ENCODE data around the gene ABCA1.
"Not testable (repeated sequence)": the region's sequence is repeated elsewhere in the genome, so short reads cannot be mapped to it uniquely, and the experiment has no call there.

Gene ABCA1

DNA sequence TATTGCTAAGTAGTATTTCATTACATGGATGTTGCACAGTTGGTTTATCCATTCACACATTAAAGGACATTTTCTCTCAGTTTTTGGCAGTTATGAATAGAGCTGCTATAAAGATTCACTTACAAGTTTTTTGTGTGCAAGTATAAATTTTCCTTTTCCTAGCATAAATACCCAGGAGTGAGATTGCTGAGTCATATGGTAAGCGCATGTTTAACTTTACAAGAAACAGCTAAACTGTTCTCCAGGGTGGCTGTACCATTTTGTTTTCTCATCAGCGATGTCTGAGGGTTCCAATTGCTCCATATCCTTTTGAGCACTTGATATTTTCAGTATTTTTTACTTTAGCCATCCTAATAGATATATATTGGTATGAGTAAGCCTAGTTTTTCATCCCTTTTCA, 16.4 kb upstream of the ABCA1 start:
- DNase-seq: peak; percentile 37

DNA sequence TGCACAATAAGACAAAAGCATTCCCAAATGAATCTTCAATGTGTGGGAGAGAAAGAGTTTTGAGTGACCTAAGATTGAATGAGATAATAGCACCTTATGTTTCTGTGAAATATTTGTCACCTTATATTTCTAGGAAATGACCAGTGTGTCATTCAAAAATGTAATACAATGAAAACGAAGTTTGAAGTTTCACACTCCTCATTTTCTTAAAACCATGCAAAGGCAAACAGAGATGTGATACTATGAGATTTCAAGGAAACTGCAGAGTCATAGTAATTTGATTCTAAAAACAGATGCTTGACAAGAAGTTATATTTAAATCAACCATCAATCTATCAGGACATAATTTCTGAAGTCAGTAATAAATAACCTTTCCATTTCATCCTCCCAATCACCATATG, 13.6 kb upstream of the ABCA1 start:
- no peak for DNase-seq

DNA sequence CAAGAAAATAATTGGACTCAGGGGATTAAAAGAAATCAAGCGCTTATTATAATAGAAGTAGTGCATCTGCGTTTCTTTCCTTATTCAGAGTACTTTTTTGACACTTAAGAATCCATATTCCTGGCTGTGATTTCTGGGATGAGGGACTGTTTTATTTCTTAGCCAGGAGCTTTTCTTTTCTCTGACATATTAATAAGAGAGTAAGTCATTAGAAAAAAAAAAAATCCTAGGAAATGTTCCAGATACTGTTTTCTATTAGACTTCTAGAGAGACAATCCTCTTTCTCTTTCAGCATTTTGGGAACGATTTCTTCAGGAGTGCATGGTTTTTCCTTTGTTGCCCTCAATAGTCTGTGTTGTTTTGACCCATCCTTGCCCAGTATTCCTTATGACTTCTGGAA, 8.3 kb upstream of the ABCA1 start:
- DNase-seq: no peak

DNA sequence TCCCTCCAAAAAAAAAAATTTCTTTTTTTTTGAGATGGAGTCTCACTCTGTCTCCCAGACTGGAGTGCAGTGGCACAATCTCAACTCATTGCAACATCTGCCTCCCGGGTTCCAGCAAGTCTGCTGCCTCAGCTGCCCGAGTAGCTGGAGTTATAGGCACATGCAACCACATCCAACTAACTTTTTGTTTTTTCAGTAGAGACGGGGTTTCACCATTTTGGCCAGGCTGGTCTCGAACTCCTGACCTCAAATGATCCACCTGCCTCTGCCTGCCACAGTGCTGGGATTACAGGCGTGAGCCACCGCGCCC, 7.5 kb upstream of the ABCA1 start:
- not testable (repeated sequence) for DNase-seq

DNA sequence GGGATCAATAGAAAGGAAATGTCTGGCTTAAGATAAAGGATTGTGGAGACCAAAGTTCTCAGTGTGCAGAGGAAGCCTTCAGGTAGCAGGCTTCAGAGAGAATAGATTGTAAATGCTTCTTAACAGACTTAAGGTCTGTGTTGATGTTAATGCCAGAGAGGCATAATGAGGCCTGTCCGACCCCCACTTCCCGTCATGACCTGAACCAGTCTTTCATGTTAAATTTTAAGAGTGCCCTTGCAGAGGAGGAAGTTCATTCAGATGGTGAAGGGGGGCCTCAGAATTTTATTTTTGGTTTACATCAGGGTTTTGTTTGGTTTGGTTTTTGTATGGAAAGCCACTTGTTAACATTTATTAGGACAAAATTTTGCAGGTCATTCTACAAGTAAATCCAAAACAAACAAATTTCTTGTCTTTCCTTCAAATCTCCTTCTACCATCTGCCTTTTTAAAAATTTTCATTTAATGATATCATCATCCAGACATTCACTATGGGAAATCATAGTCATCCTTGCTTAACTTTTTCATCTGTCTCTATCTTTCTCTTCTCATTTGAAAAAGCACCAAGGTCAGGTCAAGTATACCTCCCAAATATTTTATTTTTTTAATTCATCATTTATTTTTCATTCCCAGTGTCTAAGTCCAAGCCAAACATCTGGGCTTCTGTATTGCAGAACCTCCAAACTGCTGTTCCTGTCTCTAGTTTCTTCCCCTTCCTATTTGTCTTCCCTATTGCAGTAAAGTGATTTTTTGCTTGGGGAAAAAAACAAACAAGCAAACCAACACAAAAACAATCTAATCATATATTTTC, 6.9 kb upstream of the ABCA1 start:
- DNase-seq: peak; percentile 26

DNA sequence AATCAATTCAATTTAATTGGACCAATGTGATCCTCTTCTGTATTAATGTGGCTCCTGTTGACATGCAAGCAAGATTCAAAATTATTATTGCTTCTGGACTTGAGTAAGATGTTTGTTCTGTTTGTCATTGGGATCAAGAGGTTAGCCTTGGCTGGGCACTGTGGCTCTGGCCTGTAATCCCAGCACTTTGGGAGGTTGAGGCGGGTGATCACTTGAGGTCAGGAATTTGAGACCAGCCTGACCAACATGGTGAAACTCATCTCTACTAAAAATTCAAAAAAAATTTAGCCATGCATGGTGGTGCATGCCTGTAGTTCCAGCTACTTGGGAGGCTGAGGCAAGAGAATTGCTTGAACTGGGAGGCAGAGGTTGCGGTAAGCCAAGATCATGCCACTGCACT, 5.1 kb upstream of the ABCA1 start:
- DNase-seq: not testable (repeated sequence)

DNA sequence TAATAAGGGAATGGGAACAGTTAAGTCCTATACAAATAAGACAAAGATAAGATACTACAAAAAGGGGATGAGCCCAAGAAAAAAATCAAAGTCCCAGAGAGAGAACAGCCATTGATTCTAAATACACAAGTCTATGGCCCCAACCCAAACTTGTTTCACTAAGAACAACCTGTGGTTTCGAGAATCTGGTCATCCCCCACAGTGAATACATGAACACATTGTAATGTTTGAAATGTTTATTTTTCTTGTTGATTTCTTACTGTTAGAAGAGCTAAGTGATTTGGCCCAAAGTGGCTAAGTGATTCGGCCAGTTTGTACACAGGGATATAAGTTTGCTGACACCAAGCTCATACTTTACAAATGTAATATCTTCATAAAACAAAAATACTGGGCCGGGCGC, 3.3 kb upstream of the ABCA1 start:
- DNase-seq: no peak

DNA sequence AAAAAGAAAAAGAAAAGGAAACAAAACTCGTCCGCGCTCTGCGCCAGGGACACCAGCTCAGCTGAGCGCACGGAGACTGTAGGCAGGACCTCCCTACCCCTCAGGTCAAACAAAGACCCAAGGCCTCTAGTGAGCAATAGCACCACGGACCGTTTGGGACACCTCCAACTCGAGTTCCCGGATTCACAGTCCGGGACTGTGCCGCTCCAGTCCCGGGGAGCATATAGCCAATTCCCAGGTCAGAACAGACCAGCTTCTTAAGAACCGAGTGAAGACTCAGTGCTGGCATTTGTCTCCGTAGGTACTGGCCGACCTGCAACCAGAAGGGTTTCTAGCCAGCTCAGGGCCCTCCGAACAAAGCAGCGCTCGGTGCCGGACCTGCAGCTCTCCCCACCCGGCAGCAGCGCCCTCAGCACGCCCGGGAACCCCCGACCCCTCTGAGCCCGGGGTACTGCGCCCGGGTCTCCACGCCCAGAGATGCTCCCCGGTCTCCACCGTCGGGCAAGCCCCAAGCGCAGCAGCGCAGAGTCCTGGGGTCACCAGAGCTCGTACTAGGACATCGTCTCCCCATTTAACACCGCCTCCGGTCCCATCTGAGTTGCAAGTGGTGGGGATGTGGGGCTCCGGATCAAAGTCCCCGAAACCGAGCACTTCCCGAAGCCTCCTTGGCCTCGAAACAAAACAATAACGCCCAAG, 591 bp downstream of the ABCA1 start:
- peak; percentile 50 for DNase-seq

DNA sequence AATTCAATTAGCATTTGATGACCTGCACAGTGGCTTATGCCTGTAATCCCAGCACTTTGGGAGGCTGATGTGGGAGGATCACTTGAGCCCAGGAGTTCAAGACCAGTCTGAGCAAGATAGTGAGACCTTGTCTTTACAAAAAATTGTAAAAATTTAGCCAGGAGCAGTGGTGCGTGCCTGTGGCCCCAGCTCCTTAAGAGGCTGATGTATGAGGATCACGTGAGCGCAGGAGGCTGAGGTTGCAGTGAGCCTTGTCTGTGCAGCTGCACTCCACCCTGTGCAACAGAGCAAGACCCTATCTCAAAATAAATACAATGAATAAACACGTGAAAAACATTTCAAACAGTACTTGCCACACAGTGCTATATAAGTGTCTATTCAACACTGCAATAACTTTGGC, 4.2 kb downstream of the ABCA1 start:
- no peak for DNase-seq

DNA sequence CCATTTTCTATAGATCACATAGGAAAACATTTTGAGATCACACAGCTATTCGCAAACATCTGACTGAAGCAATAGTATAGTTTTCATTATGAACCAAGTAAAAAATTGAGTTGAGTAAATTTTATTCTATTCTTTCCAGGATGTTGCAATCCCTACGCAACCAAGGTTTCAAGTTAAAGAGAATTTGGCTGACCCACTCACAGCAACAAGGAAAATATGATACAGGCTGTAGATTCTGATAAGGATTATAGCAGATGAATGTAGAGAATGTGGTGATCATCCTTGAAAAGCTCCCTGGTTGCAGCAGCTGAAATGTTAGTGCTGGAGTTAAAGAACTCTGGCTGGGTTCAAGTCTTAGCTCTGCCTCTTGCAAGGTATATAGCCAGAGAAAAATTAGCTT, 4.7 kb downstream of the ABCA1 start:
- DNase-seq: peak; percentile 78

DNA sequence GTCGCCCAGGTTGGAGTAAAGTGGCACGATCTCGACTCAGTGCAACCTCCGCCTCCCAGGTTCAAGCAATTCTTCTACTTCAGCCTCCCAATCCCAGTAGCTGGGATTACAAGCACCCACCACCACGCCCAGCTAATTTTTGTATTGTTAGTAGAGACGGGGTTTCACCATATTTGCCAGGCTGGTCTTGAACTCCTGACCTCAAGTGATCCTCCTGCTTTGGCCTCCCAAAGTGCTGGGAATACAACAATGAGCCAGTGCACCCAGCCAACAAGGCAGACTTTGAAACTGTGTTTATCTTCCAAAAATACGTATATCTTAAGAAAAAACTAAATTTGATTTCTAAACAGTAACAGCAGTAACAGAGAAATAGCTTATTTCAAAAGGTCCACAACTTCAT, 5.2 kb downstream of the ABCA1 start:
- DNase-seq: not testable (repeated sequence)

DNA sequence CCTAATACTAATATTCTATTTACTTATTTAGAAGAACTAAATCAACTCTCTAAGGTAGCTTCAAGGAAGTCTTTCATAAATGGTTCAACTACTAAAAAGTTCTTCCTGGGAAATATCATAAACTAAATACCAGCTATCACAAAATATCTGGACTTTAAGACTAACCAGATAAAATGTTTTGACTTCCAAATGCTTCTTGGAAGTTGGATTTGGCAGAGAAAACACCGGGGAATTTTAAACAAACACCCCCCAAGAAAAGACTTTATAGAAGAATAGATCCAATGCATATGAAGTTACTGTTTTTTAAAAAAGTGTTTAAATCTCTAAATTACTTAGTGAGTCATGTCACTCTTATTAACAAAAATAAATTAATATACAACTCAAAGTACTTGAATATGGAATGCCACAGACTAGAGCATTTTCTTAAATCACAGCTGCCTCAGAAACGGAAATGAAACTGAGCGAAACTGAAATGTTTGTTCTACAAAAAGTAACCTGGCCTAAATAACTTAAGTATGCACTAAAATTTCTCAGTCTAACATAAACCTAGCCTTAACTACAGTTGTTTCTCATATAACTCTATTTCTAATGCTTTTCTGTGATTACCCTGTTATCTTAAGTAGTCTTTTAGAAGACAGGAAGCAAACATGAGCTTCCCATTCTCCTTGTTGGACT, 6.8 kb downstream of the ABCA1 start:
- DNase-seq: no peak

DNA sequence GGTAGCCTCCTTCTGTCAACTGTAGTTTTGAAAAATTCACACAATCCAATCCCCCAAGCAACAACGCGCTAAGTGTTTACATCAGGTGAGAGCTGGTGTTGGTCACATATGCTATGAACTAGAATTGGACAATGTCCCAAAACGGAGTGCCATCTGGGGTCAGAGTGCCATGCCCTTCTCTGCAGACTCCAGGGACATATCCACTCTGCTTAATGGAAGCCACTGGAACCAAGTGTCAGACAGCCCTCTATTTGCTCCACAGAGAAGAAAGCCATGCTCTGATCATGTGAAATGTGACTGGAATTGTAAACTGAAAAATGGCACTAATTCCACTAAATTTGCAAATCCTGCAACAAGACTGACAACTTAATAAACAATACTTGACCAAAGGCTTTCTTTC, 12.2 kb downstream of the ABCA1 start:
- no peak for DNase-seq

DNA sequence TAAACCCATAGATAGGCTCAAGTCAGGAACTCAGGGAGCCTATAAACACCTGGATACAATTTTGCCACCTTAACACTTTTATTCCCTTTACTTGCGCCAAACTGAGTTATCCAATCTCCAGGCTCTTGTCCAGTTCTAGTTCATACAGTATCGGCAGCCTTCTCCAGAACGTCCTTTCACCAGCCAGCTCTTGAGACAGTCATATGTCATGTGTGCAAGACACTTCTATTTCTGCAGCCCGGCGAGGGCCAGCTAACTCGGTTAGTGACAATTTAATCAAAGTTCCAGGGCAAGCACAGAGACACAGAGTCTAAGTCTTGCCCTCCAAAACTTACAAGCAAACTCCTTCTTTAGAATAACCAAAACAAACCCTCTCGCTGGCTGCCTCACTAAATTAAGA, 12.9 kb downstream of the ABCA1 start:
- DNase-seq: no peak

DNA sequence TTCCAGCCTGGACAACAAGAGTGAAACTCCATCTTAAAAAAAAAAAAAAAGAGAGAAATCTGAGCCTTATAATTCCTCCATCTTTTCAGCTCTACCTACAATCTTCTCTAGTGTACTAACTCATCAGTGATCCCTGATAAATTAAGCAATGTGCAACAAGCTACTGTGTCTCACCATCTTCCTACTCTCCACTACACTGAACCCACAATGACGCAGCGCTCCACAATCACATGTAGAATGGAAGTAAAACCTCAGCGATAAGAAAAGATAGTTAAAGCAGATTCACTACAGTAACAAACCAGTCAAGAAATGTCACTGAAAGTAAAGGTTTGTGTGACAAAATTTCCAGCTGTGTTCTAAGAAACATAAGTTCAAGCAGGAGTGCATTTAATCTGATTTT, 13.5 kb downstream of the ABCA1 start:
- no peak for DNase-seq

DNA sequence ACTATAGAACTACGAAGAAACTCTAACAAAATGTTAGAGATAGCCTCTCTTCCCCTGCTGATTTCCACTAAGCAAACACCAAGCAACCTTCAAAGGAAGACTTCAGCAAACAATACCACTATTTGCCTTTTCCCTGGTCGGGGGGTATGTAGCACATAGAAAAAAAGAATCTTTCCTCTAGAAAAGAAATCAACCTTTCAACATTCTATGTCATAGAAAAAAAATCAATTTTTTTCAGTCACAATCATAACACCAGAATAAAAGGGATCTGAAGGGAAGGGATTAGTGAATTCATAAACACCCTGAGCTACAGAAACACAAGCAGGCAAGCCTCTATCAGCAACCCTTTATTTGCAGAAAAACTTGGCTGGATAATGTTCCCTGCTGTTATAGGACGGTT, 15.3 kb downstream of the ABCA1 start:
- no peak for DNase-seq

DNA sequence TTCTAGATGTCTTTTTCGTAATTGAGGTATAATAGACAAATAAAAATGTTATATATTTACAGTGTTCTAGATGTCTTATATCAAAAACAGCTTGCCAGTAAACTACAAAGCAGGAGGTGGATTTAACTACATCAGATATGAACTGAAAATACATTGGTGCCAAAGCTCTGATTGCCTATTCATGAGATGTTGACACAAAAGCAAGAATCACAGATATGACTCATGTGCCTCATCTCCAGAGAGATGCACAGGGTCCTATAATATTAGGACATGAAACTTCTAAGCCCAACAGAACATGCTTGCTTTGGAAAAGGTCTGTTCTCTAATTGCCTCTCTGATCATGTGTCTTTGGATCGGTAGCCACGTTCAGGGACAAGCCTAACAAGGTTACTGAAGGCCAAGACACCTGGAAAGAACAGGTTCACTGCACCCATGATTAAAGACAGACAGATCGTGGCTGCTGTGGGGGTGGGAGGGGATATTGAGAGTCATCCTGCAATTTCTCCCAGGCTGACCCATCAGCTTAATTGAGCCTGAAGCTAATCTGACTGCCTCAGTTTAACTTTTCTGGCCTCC, 16.8 kb downstream of the ABCA1 start:
- peak; percentile 55 for DNase-seq

DNA sequence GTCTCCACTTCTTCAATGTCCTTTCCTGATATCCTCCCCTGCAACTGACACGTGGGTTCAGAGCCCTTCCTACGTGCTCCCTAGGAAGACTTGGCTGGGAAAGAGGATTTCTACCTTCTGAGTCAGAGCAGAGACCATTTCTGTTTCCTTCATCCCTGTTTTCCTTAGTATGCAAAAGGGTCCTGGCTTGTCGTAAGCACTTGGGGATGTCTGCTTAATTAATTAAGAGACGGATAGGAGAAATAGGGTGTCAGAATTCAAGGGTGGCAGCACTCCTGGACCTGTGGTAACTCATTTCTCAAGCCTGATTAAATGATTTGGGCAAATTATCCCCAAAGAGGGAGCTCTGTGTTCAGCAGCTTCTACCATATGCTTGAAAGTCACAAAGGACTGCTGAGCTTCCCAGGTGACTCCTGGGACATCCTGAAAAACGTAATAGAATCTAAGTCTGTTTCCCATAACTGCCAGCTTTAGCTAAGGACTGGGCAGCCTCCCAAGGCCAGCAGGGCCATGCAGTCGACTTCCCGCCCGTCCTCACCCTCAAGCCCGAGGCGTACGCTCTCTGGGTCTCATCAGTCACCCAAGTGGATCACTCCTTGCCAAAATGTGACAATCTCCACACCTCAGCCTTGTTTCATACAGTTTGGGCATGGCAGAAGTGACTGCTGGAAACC, 20.5 kb downstream of the ABCA1 start:
- DNase-seq: peak; percentile 87

DNA sequence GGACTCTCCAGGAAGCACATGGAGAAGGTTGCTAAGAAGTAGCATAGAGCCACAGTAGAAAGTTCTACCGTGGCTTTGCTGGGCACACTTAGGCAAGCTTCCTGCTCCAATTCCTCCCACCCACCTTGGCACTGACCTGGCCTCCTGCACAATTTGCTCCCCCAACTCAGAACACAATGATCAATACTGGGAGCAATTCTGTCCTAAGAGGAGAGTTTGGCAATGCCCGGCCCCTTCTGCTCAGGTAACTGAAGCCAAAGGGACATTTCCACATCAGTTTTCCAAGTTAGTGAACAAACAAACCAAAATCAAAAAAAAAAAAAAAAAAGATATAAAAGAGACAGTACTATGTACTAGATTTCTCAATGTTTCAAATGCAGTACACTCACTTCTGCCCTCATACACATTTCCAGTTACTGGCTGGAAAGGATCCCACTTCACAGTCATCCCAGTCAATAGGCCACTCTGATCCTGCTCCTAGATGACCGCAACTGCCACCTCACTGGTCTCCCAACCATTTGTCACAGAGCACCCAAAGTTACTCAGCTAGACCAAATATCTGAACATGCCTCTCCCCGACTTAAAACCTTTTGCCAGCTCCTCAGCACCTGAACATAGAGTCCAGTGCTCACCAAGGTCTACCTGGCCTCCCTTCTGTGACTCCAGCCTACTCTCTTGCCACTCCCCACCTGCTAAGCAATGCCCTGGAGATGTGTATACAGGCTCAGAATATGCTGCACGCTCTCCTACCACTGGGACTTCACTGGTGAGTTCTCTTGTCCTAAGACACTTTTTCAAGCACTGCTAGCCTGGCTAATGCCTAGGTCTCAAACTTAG, 21.3 kb downstream of the ABCA1 start:
- DNase-seq: peak; percentile 35

DNA sequence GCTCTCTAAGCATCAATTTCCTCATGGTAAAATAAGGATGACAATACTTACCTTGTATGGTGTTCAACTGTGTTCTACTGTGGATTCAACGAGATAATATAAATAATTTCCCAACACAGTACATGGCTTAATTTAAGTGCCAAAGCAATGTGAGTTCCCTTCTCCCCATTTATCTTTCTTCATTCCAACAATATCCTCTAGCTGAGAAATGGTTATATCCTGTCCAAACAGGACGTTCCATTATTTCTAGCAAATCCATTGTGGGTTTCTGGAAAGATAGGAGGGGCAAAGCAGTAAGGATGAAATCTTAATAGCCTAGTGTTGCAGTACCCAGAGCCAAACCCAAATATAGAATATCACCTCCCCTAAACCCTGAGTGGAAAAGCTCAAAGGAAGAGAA, 22.0 kb downstream of the ABCA1 start:
- peak; percentile 13 for DNase-seq

DNA sequence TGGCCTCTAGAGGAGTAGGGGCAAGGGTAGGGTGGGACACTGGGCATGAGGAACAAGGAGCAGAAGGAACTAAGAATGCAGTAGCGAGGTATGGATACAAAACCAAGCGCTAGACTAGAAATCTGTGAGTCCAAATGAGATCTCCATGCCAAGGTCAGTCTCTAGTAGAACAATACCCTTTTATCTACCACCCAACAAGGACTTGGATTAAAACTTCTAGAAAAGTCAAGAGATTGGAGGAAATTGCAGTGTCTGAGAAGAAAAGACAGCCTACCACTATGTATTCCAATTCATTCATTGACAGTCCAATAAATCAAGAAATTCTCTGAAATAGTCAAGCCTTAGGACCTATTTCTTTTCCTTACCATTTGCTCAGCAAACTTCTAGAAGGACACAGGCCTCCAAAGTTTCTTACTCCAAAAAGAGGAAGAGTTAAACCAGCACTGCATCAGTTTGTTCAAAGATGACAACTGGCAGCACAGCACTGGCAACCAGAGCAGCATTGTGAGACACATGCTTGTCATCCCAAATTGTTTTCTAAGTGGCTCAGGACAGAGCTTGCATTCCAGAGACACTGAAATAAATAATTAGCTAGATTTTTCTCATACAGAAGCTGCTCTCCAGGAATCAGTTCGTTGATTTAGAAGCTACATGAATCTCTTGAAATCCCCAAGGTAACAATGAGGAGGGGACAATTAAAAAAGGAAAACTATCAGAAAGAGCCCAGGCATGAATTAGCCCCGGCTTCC, 22.6 kb downstream of the ABCA1 start:
- DNase-seq: peak; percentile 48

Data from fibroblast of skin of back (primary cell).